ENCODE measurements around the gene BRWD1. TPM values are rescaled to one million over a fixed set of nuclear protein-coding genes. Genes with fewer than 3 reads are reported as not detected.

Gene BRWD1
- total RNA-seq, 1 experiment from 2014 or later = 36.0 TPM

- BruUV-seq (replicated peaks) = no TSS peak
- Mint-ChIP-seq H3K36me3 (ENCODE audit: insufficient read depth, unreplicated experiment) (peaks cover 97% of the 10 kb centered on the region), H3K27me3 (ENCODE audit: insufficient read depth, unreplicated experiment) (no peaks in the 10 kb centered on the region), H3K9me3 (ENCODE audit: unreplicated experiment) (no peaks in the 10 kb centered on the region), H3K4me1 (ENCODE audit: insufficient read depth, unreplicated experiment) (no peaks in the 10 kb centered on the region), H3K27ac (ENCODE audit: low read depth, unreplicated experiment) (no peak overlapping the region), H3K4me3 (ENCODE audit: unreplicated experiment) (no peak overlapping the region)
- CTCF ChIA-PET = no interaction called here
- DNase-seq (ENCODE audit: unreplicated experiment) = no peak
- intact Hi-C loops (cut with micrococcal nuclease) = no loop called here
- TF ChIP-seq CTCF (IDR thresholded peaks at IDR 0.05; ENCODE audit: unreplicated experiment) = no peak
- POLR2A ChIA-PET = no interaction called here
These were observed 104.1 kb downstream of the BRWD1 start for GRCh38 chr21:39209334-39209688.

GRCh38 chr21:39208624-39209333 lies 104.7 kb downstream of the BRWD1 start:
- TF ChIP-seq CTCF (IDR thresholded peaks at IDR 0.05; ENCODE audit: unreplicated experiment) = no peak
- Mint-ChIP-seq H3K27ac (ENCODE audit: low read depth, unreplicated experiment) (no peak overlapping the region), H3K9me3 (ENCODE audit: unreplicated experiment) (no peaks in the 10 kb centered on the region), H3K27me3 (ENCODE audit: insufficient read depth, unreplicated experiment) (no peaks in the 10 kb centered on the region), H3K4me1 (ENCODE audit: insufficient read depth, unreplicated experiment) (no peaks in the 10 kb centered on the region), H3K36me3 (ENCODE audit: insufficient read depth, unreplicated experiment) (peaks cover 97% of the 10 kb centered on the region), H3K4me3 (ENCODE audit: unreplicated experiment) (no peak overlapping the region)
- POLR2A ChIA-PET = interaction anchor here (1.0 kb wide), 1 partner anchor 9 kb away, joined by 3 read pairs; no protein-coding TSS in a partner anchor
- intact Hi-C loops (cut with micrococcal nuclease) = no loop called here
- no peak for DNase-seq (ENCODE audit: unreplicated experiment)
- no TSS peak for BruUV-seq (replicated peaks)
- CTCF ChIA-PET = no interaction called here

- H3K27ac Mint-ChIP-seq (ENCODE audit: low read depth, unreplicated experiment) = no peak overlapping the region
- peaks cover 5% of the 10 kb centered on the region for H3K4me1 Mint-ChIP-seq (ENCODE audit: insufficient read depth, unreplicated experiment)
- no TSS peak for BruUV-seq (replicated peaks)
- H3K36me3 Mint-ChIP-seq (ENCODE audit: insufficient read depth, unreplicated experiment) = peaks cover 98% of the 10 kb centered on the region
- intact Hi-C loops (cut with micrococcal nuclease) = no loop called here
- DNase-seq (ENCODE audit: unreplicated experiment) = no peak
- H3K4me3 Mint-ChIP-seq (ENCODE audit: unreplicated experiment) = no peak overlapping the region
- ChIA-PET CTCF (no interaction called here), POLR2A (no interaction called here)
- H3K27me3 Mint-ChIP-seq (ENCODE audit: insufficient read depth, unreplicated experiment) = no peaks in the 10 kb centered on the region
- no peak for TF ChIP-seq CTCF (IDR thresholded peaks at IDR 0.05; ENCODE audit: unreplicated experiment)
- H3K9me3 Mint-ChIP-seq (ENCODE audit: unreplicated experiment) = no peaks in the 10 kb centered on the region
These were observed 109.3 kb downstream of the BRWD1 start for GRCh38 chr21:39204134-39204533.

GRCh38 chr21:39198800-39199199 lies 114.6 kb downstream of the BRWD1 start:
- Mint-ChIP-seq H3K4me3 (ENCODE audit: unreplicated experiment) (no peak overlapping the region), H3K27me3 (ENCODE audit: insufficient read depth, unreplicated experiment) (no peaks in the 10 kb centered on the region), H3K4me1 (ENCODE audit: insufficient read depth, unreplicated experiment) (peaks cover 5% of the 10 kb centered on the region), H3K9me3 (ENCODE audit: unreplicated experiment) (no peaks in the 10 kb centered on the region), H3K36me3 (ENCODE audit: insufficient read depth, unreplicated experiment) (peaks cover 93% of the 10 kb centered on the region), H3K27ac (ENCODE audit: low read depth, unreplicated experiment) (peak overlapping the region; percentile 51)
- intact Hi-C loops (cut with micrococcal nuclease) = no loop called here
- ChIA-PET POLR2A (interaction anchor here (0.6 to 1.9 kb wide), 2 partner anchors 10 to 544 kb away, joined by 3 to 11 read pairs; no protein-coding TSS in a partner anchor), CTCF (interaction anchor here (0.6 to 0.7 kb wide), 2 partner anchors 195 to 207 kb away, joined by 3 to 4 read pairs; no protein-coding TSS in a partner anchor)
- BruUV-seq (replicated peaks) = no TSS peak
- TF ChIP-seq CTCF (IDR thresholded peaks at IDR 0.05; ENCODE audit: unreplicated experiment) = no peak
- DNase-seq (ENCODE audit: unreplicated experiment) = no peak

All from MCF 10A (cell line).